Measurements from ENCODE around the gene PDE3A. TPM values are rescaled to one million over a fixed set of nuclear protein-coding genes. Genes with fewer than 3 reads are reported as not detected.

Gene PDE3A
- total RNA-seq, 1 experiment from 2014 or later, result 0.80 TPM

GRCh38 chr12:20339060-20339459 is 29.3 kb upstream of the PDE3A start:
- no peaks in the 10 kb centered on the region for H3K4me1 ChIP-seq (ENCODE audit: insufficient read depth, low read length, poor library complexity, severe bottlenecking)
- ChIA-PET CTCF (no interaction called here), POLR2A (ENCODE audit: low non-redundant PET) (no interaction called here)
- no TSS peak for BruUV-seq (replicated peaks)
- DNase-seq (ENCODE audit: low spot score), result no peak
- TF ChIP-seq EZH2 (IDR thresholded peaks at IDR 0.05; ENCODE audit: borderline replicate concordance, low read depth, low read length, poor library complexity, severe bottlenecking) (no peak), CTCF (conservative IDR thresholded peaks at IDR 0.05; ENCODE audit: low read depth, low read length) (no peak)
- H3K9me3 ChIP-seq (ENCODE audit: low read depth, low read length, poor library complexity, severe bottlenecking), result no peaks in the 10 kb centered on the region
- no peak overlapping the region for H3K4me3 ChIP-seq (ENCODE audit: low read depth, low read length, poor library complexity, severe bottlenecking)
- intact Hi-C loops (cut with micrococcal nuclease; ENCODE audit: unreplicated experiment), result no loop called here
- H3K36me3 ChIP-seq (ENCODE audit: insufficient read depth, low read length, poor library complexity, severe bottlenecking), result no peaks in the 10 kb centered on the region
- H3K27ac ChIP-seq (ENCODE audit: low read depth, low read length, poor library complexity, severe bottlenecking), result no peak overlapping the region
- no peaks in the 10 kb centered on the region for H3K27me3 ChIP-seq (replicated peaks; ENCODE audit: insufficient read depth, low read depth, low read length, poor library complexity)

DNA sequence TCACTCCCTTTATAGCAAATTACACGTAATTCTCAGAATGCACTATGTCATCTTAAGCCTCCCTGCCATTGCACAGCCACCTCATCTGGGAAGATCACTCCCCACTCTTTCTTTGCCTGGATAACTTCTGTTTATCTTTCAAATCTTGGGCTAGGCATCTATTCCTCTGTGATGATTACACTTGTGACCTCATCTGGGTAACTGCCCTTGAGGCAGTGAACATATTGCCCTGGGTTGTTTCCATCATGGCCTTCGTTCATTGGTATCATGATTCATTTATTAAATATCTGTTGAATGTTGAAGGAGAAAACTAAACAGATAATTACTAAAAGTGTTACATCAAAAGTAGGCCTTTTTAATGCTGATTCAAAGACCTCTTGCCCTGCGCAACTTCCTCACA is 26.2 kb upstream of the PDE3A start:
- Histone ChIP-seq H3K36me3 (ENCODE audit: insufficient read depth, low read length, poor library complexity, severe bottlenecking) (no peaks in the 10 kb centered on the region), H3K4me1 (ENCODE audit: insufficient read depth, low read length, poor library complexity, severe bottlenecking) (no peaks in the 10 kb centered on the region), H3K9me3 (ENCODE audit: low read depth, low read length, poor library complexity, severe bottlenecking) (no peaks in the 10 kb centered on the region), H3K27me3 (replicated peaks; ENCODE audit: insufficient read depth, low read depth, low read length, poor library complexity) (no peaks in the 10 kb centered on the region), H3K27ac (ENCODE audit: low read depth, low read length, poor library complexity, severe bottlenecking) (no peak overlapping the region), H3K4me3 (ENCODE audit: low read depth, low read length, poor library complexity, severe bottlenecking) (no peak overlapping the region)
- CTCF ChIA-PET, result no interaction called here
- BruUV-seq (replicated peaks), result no TSS peak
- no peak for TF ChIP-seq EZH2 (IDR thresholded peaks at IDR 0.05; ENCODE audit: borderline replicate concordance, low read depth, low read length, poor library complexity, severe bottlenecking)
- no peak for TF ChIP-seq CTCF (conservative IDR thresholded peaks at IDR 0.05; ENCODE audit: low read depth, low read length)
- DNase-seq (ENCODE audit: low spot score), result no peak
- intact Hi-C loops (cut with micrococcal nuclease; ENCODE audit: unreplicated experiment), result no loop called here
- POLR2A ChIA-PET (ENCODE audit: low non-redundant PET), result no interaction called here

DNA sequence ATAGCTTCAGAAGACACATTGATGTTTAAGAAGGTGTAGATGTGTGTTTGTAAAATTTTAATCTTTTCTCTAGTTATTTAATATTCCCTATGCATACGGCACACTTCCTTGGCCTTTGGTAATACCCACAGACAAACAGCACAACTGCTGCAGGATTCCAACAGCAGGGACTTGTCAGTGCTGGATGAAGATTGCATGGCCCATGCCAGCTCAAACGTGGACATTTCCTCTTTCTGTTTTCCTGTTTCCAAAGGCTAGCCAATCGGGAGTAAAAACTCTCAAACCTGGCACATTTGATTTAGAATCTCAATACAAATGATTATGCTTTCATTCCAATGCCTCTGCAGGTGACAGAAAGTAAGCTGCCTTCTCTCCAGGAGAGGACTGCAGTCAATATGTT is 22.5 kb upstream of the PDE3A start:
- intact Hi-C loops (cut with micrococcal nuclease; ENCODE audit: unreplicated experiment), result no loop called here
- Histone ChIP-seq H3K4me1 (ENCODE audit: insufficient read depth, low read length, poor library complexity, severe bottlenecking) (peaks cover 4% of the 10 kb centered on the region), H3K36me3 (ENCODE audit: insufficient read depth, low read length, poor library complexity, severe bottlenecking) (no peaks in the 10 kb centered on the region), H3K9me3 (ENCODE audit: low read depth, low read length, poor library complexity, severe bottlenecking) (no peaks in the 10 kb centered on the region), H3K27me3 (replicated peaks; ENCODE audit: insufficient read depth, low read depth, low read length, poor library complexity) (no peaks in the 10 kb centered on the region), H3K27ac (ENCODE audit: low read depth, low read length, poor library complexity, severe bottlenecking) (no peak overlapping the region), H3K4me3 (ENCODE audit: low read depth, low read length, poor library complexity, severe bottlenecking) (no peak overlapping the region)
- BruUV-seq (replicated peaks), result no TSS peak
- no peak for DNase-seq (ENCODE audit: low spot score)
- TF ChIP-seq EZH2 (IDR thresholded peaks at IDR 0.05; ENCODE audit: borderline replicate concordance, low read depth, low read length, poor library complexity, severe bottlenecking), result no peak
- ChIA-PET POLR2A (ENCODE audit: low non-redundant PET) (no interaction called here), CTCF (no interaction called here)

- ChIA-PET POLR2A (ENCODE audit: low non-redundant PET) (no interaction called here), CTCF (no interaction called here)
- Histone ChIP-seq H3K4me3 (ENCODE audit: low read depth, low read length, poor library complexity, severe bottlenecking) (no peak overlapping the region), H3K9me3 (ENCODE audit: low read depth, low read length, poor library complexity, severe bottlenecking) (no peaks in the 10 kb centered on the region), H3K27ac (ENCODE audit: low read depth, low read length, poor library complexity, severe bottlenecking) (no peak overlapping the region), H3K27me3 (replicated peaks; ENCODE audit: insufficient read depth, low read depth, low read length, poor library complexity) (no peaks in the 10 kb centered on the region), H3K36me3 (ENCODE audit: insufficient read depth, low read length, poor library complexity, severe bottlenecking) (no peaks in the 10 kb centered on the region), H3K4me1 (ENCODE audit: insufficient read depth, low read length, poor library complexity, severe bottlenecking) (peaks cover 4% of the 10 kb centered on the region)
- no peak for TF ChIP-seq EZH2 (IDR thresholded peaks at IDR 0.05; ENCODE audit: borderline replicate concordance, low read depth, low read length, poor library complexity, severe bottlenecking)
- no peak for TF ChIP-seq CTCF (conservative IDR thresholded peaks at IDR 0.05; ENCODE audit: low read depth, low read length)
- no peak for DNase-seq (ENCODE audit: low spot score)
- intact Hi-C loops (cut with micrococcal nuclease; ENCODE audit: unreplicated experiment), result no loop called here
- no TSS peak for BruUV-seq (replicated peaks)
Measured at GRCh38 chr12:20350026-20350425, 18.3 kb upstream of the PDE3A start.
